Heart left ventricle (tissue), 13 donors: Measurements from ENCODE around the gene PDE6A.

Experiments
- POLR2A ChIP-seq, 2 donors: fragments of 450-650 bp; IDR thresholded peaks; one replicate each; pipeline ENCODE4 v1.6.1; 2017; ENCODE audit warnings: antibody characterized with exemption in 2 of 2, mild to moderate bottlenecking in 2 of 2, moderate library complexity in 2 of 2
- TF ChIP-seq, protein P1 (sequence below), 12 donors: fragments of 200-600 bp; sonication (generic) in 4 of 12; IDR thresholded peaks; one replicate each; pipeline versions ENCODE4 v1.5.0 to v1.8.0; 2018 to 2022; ENCODE audit warnings: antibody characterized with exemption in 12 of 12, mild to moderate bottlenecking in 5 of 12
- donor health status: ischemic (EF 13 %, LVEDD 7.1; RV severe dilation, severe dysfunction).
- donor health status: DM: no; HTN: yes; CAD: no.
- donor health status: DM: no; HTN: no; CAD: no.
- donor health status: ischemic (EF 25% LVEDD 6.9; RV normal size, moderate dysfunction).
- donor health status: ischemic (EF 25% LVEDD 5.7; RV mildly dilated, moderate dysfunction).
- donor health status: ischemic (EF 35%, LVEDD 5.7; RV mildly dilated, moderate dysfunction).
- donor health status: nonischemic (EF 11% LVEDD 7.7; RV severe dilation, severe dysfunction).
- donor health status: DM: yes; HTN: yes; CAD: no.
- donor health status: PGD.
- donor health status: ischemic (EF 29% LVEDD 5.4; RV normal size, mild dysfunction).
- donor health status: nonischemic (EF 23%, LVEDD 6.1; RV moderate dilation, normal function).

- TF ChIP-seq, protein P1, sequence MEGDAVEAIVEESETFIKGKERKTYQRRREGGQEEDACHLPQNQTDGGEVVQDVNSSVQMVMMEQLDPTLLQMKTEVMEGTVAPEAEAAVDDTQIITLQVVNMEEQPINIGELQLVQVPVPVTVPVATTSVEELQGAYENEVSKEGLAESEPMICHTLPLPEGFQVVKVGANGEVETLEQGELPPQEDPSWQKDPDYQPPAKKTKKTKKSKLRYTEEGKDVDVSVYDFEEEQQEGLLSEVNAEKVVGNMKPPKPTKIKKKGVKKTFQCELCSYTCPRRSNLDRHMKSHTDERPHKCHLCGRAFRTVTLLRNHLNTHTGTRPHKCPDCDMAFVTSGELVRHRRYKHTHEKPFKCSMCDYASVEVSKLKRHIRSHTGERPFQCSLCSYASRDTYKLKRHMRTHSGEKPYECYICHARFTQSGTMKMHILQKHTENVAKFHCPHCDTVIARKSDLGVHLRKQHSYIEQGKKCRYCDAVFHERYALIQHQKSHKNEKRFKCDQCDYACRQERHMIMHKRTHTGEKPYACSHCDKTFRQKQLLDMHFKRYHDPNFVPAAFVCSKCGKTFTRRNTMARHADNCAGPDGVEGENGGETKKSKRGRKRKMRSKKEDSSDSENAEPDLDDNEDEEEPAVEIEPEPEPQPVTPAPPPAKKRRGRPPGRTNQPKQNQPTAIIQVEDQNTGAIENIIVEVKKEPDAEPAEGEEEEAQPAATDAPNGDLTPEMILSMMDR (IDR thresholded peaks at IDR 0.05), result no peak
- no peak for TF ChIP-seq POLR2A (IDR thresholded peaks at IDR 0.05)
Measured at GRCh38 chr5:149939546-149939945, 5.0 kb downstream of the PDE6A start.
